ENCODE data around the gene LDLR.

GRCh38 chr19:11093689-11094238, 4.5 kb downstream of the LDLR start:
- TF ChIP-seq MAX (IDR thresholded peaks at IDR 0.05; ENCODE audit: low read depth, low read length): no peak
- no peak for TF ChIP-seq CTCF (IDR thresholded peaks at IDR 0.05; ENCODE audit: low read depth, low read length)

Measured in NB4 (cell line).